ENCODE results near the gene EDIL3. TPM values are rescaled to one million over a fixed set of nuclear protein-coding genes. Genes with fewer than 3 reads are reported as not detected.

Gene EDIL3
- total and polyA plus RNA-seq, 2 of the 8 experiments (the other 6 are each of a cell fraction or from before 2014, with no cell fraction given), result 14.7 to 47.2 TPM

DNA sequence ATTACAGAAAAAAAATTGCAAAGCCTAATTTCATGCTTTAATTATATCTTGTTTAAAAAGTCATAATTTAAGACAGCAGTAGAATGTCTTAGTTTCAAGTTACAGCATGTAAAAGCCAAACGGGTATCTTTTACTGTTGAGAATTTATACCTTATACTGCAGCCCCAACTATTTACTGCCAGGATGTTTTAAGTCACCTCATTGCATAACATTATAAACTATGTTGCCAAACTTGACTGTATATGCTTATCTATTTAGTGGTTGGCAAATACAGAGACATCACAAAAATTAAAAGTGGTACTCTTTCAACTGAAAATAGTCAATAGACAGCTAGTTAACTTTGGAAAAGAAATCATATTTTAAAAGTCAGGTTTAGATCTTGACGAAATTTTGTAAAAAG lies 119.5 kb downstream of the EDIL3 start:
- 69% methylated on average over 2 of the region's 2 CpGs; no CpG with 5 or more reads in 1 of the 2 experiments for WGBS, 2 experiments (ENCODE audit: extremely low coverage in 1 of 2, insufficient coverage in 1 of 2, insufficient read length in 1 of 2, insufficient replicate concordance in 2 of 2, low coverage in 1 of 2, low lambda C conversion rate in 2 of 2, missing lambda C conversion rate in 1 of 2)
- peaks cover 0 to 9% (median 5%) of the 10 kb centered on the region in 4 experiments; a peak in 5 of 7 replicates for H3K4me1 ChIP-seq (replicated peaks in 1 of 4; ENCODE audit: control insufficient read depth in 3 of 4, insufficient read depth in 4 of 4, low read length in 3 of 4)
- no peak overlapping the region for H3K18ac ChIP-seq (ENCODE audit: extremely low read depth, low read length)
- no peak overlapping the region for H3K56ac ChIP-seq (replicated peaks; ENCODE audit: insufficient read length, low read depth, low read length)
- no peak overlapping the region for H2AFZ ChIP-seq (ENCODE audit: low read length)
- H3K36me3 ChIP-seq (ENCODE audit: control insufficient read depth in 2 of 4, insufficient read depth in 4 of 4, low read length in 3 of 4), result no peaks in the 10 kb centered on the region
- no peak overlapping the region for H2BK120ac ChIP-seq (replicated peaks; ENCODE audit: low read depth, low read length)
- no peaks in the 10 kb centered on the region for H3K79me1 ChIP-seq (ENCODE audit: low read depth, low read length)
- H3K9ac ChIP-seq (replicated peaks in 1 of 4; ENCODE audit: extremely low read depth in 1 of 4, low read depth in 3 of 4, low read length in 3 of 4), result no peak overlapping the region
- H3K23ac ChIP-seq (ENCODE audit: insufficient read length), result no peak overlapping the region
- DNase-seq (ENCODE audit: low read depth in 1 of 2, low spot score in 2 of 2) (no peak), FAIRE-seq (no peak)
- H3K9me3 ChIP-seq (ENCODE audit: insufficient read depth in 2 of 2, low read depth in 1 of 2, low read length in 1 of 2), result no peaks in the 10 kb centered on the region
- no peak overlapping the region for H2BK5ac ChIP-seq (ENCODE audit: low read depth, low read length)
- H3K4me3 ChIP-seq (ENCODE audit: extremely low read depth in 1 of 4, insufficient read depth in 2 of 4, low read depth in 3 of 4, low read length in 4 of 4), result no peak overlapping the region
- peaks cover 0 to 5% of the 10 kb centered on the region in 2 experiments; a peak in 1 of 4 replicates for H3K79me2 ChIP-seq (ENCODE audit: control insufficient read depth in 1 of 2, insufficient read depth in 2 of 2, low read length in 2 of 2)
- H2BK20ac ChIP-seq (ENCODE audit: low read length), result no peak overlapping the region
- no peak overlapping the region for H2BK15ac ChIP-seq (ENCODE audit: low read length)
- no peaks in the 10 kb centered on the region for H3K23me2 ChIP-seq (ENCODE audit: low read depth, low read length)
- no peak overlapping the region for H3K27ac ChIP-seq (ENCODE audit: low read depth, low read length)
- POLR2A ChIA-PET (ENCODE audit: partially characterized antibody), result interaction anchor here (1.6 to 2.4 kb wide), 2 partner anchors 10 to 120 kb away, joined by 5 to 7 read pairs; partner anchors contain the start of gene EDIL3
- no peaks in the 10 kb centered on the region for H4K20me1 ChIP-seq (replicated peaks in 1 of 2; ENCODE audit: control insufficient read depth in 1 of 2, insufficient read depth in 2 of 2, low read length in 2 of 2)
- CTCF ChIA-PET (ENCODE audit: partially characterized antibody), result interaction anchor here (2.2 to 2.9 kb wide), 2 partner anchors 10 to 11 kb away, joined by 8 read pairs; no protein-coding TSS in a partner anchor
- no peak overlapping the region for H3K4ac ChIP-seq (replicated peaks; ENCODE audit: insufficient read length, low read depth, low read length)
- TF ChIP-seq, protein P1, sequence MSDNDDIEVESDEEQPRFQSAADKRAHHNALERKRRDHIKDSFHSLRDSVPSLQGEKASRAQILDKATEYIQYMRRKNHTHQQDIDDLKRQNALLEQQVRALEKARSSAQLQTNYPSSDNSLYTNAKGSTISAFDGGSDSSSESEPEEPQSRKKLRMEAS (IDR thresholded peaks at IDR 0.05), result no peak
- TF ChIP-seq KDM5A (IDR thresholded peaks at IDR 0.05; ENCODE audit: low read length) (no peak), SP2 (IDR thresholded peaks at IDR 0.05; ENCODE audit: low read length) (no peak), SIX5 (IDR thresholded peaks at IDR 0.05; ENCODE audit: low read depth, low read length) (no peak), YY1 (IDR thresholded peaks at IDR 0.05; ENCODE audit: low read depth, low read length) (no peak)
- H2AK5ac ChIP-seq (ENCODE audit: low read depth, low read length), result no peak overlapping the region
- no peak overlapping the region for H4K8ac ChIP-seq (ENCODE audit: extremely low read depth, insufficient read depth, low read length)
- no peak overlapping the region for H3K14ac ChIP-seq (ENCODE audit: insufficient read length)
- H4K5ac ChIP-seq (ENCODE audit: insufficient read length, low read depth, low read length), result no peak overlapping the region
- H4K91ac ChIP-seq (replicated peaks; ENCODE audit: insufficient read length, low read length), result no peak overlapping the region
- no peak overlapping the region for H3K4me2 ChIP-seq (ENCODE audit: insufficient read depth in 1 of 2, low read depth in 2 of 2, low read length in 2 of 2)
- H3K27me3 ChIP-seq (replicated peaks in 1 of 4; ENCODE audit: control insufficient read depth in 3 of 4, extremely low read depth in 1 of 4, insufficient read depth in 3 of 4, low read length in 3 of 4), result no peaks in the 10 kb centered on the region
- no peak overlapping the region for H2BK12ac ChIP-seq (ENCODE audit: low read depth, low read length)

All from H1 (cell line).